Esophagus muscularis mucosa (tissue), 4 donors: ENCODE data around the gene CDHR3. TPM values are rescaled to one million over a fixed set of nuclear protein-coding genes. Genes with fewer than 3 reads are reported as not detected.

Source experiments
- DNase-seq: peaks from one replicate; pipeline ENCODE4 v3.0.0-alpha.2; 2017; ENCODE audit errors: extremely low spot score
- H3K27ac ChIP-seq, 4 donors: fragments of 200-600 bp; sonication (generic); replicated peaks in 1 of 4; 1 replicate in 3 of 4; 2 replicates in 1 of 4; pipeline ENCODE4 v1.5.1; 2016 to 2019; ENCODE audit warnings: mild to moderate bottlenecking in 1 of 4
- H3K27me3 ChIP-seq, 4 donors: fragments of 200-600 bp; sonication (generic); one replicate each; pipeline versions ENCODE4 v1.5.1 to v1.6.0; 2016 to 2019
- H3K36me3 ChIP-seq, 4 donors: fragments of 200-600 bp; sonication (generic); one replicate each; pipeline ENCODE4 v1.5.1; 2016 to 2019
- H3K4me1 ChIP-seq, 4 donors: fragments of 200-600 bp; sonication (generic); one replicate each; pipeline ENCODE4 v1.5.1; 2016 to 2019
- H3K4me3 ChIP-seq, 4 donors: fragments of 200-600 bp; sonication (generic); 1 replicate in 2 of 4; 2 replicates in 2 of 4; pipeline ENCODE4 v1.5.1; 2016 to 2019; ENCODE audit warnings: mild to moderate bottlenecking in 4 of 4, moderate library complexity in 1 of 4
- H3K9me3 ChIP-seq, 4 donors: fragments of 200-600 bp; sonication (generic); 1 replicate in 3 of 4; 2 replicates in 1 of 4; pipeline ENCODE4 v1.5.1; 2016 to 2019
- EP300 ChIP-seq: sonication (generic); formaldehyde crosslinking; IDR thresholded peaks from one replicate; pipeline ENCODE4 v1.6.1; 2017; ENCODE audit warnings: antibody characterized with exemption
- POLR2A ChIP-seq: fragments of 450-650 bp; IDR thresholded peaks from one replicate; pipeline ENCODE4 v1.6.1; 2017; ENCODE audit warnings: antibody characterized with exemption, moderate library complexity, mild to moderate bottlenecking, low read depth
- POLR2AphosphoS5 ChIP-seq, 2 donors: sonication (generic); formaldehyde crosslinking; IDR thresholded peaks; one replicate each; pipeline ENCODE4 v1.6.1; 2017; ENCODE audit warnings: antibody characterized with exemption in 2 of 2
- WGBS: methylation state at CpG from one replicate; pipeline ENCODE4 v1.1.5; 2018; 5-methylcytosine and 5-hydroxymethylcytosine counted together
- intact Hi-C: fragments of 100-400 bp; cut with DNase I; formaldehyde crosslinking; loops from one replicate; pipeline ENCODE4 v1.15.1; 2023
- total RNA-seq, 4 donors: library from RNA; depleted of rRNA; stranded (reverse); fragments of >200 nt; gene quantifications; one replicate each; pipeline versions ENCODE4 v1.1.0 to v1.2.1, GENCODE V29; 2016
- TF ChIP-seq, protein P1 (sequence below), 3 experiments: fragments of 200-600 bp in 2 of 3; fragments of 450-650 bp in 1 of 3; sonication (generic) in 2 of 3; IDR thresholded peaks; one replicate each; pipeline ENCODE4 v1.5.1; 2017 to 2019; ENCODE audit warnings: antibody characterized with exemption in 3 of 3, mild to moderate bottlenecking in 2 of 3, moderate library complexity in 1 of 3

Gene CDHR3
- total RNA-seq, 4 donors from 2014 or later, result 7.8 to 41.1 (median 21.2) TPM

DNA sequence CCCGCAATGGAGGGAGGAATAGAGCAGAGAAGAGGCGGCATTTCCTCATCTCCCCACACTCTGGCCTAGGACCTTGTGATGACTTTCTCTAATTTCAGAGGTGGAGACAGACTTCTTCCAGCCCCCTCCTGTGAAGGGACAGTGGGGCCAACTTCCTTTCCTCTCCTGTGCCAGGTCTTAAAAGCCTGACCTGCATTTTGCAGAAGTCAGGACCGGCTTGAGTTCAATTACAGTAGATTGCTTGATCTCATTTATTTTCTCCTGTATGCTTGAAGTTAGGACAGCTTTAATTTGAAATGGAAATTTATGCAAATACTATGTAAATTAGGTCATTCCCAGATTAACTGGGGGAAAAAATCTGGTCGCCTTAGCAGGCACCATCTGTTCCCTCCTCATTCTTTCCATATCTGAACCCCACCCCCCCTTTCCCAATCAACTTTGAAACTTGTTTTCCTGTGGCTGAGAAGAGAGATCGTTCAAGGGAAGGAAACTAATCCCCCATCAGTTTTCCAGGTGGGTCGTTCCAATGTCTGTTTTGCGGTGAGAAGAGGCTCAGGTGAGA, 92.0 kb downstream of the CDHR3 start:
- TF ChIP-seq POLR2A, result no peak
- no peak for TF ChIP-seq POLR2AphosphoS5 (IDR thresholded peaks at IDR 0.05)
- TF ChIP-seq EP300, result no peak
- TF ChIP-seq, protein P1, sequence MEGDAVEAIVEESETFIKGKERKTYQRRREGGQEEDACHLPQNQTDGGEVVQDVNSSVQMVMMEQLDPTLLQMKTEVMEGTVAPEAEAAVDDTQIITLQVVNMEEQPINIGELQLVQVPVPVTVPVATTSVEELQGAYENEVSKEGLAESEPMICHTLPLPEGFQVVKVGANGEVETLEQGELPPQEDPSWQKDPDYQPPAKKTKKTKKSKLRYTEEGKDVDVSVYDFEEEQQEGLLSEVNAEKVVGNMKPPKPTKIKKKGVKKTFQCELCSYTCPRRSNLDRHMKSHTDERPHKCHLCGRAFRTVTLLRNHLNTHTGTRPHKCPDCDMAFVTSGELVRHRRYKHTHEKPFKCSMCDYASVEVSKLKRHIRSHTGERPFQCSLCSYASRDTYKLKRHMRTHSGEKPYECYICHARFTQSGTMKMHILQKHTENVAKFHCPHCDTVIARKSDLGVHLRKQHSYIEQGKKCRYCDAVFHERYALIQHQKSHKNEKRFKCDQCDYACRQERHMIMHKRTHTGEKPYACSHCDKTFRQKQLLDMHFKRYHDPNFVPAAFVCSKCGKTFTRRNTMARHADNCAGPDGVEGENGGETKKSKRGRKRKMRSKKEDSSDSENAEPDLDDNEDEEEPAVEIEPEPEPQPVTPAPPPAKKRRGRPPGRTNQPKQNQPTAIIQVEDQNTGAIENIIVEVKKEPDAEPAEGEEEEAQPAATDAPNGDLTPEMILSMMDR (IDR thresholded peaks at IDR 0.05), result no peak
- H3K9me3 ChIP-seq, result no peaks in the 10 kb centered on the region
- intact Hi-C loops, result no loop called here
- H3K27me3 ChIP-seq, result no peaks in the 10 kb centered on the region
- no peak for DNase-seq
- H3K36me3 ChIP-seq, result no peaks in the 10 kb centered on the region
- H3K4me3 ChIP-seq, result no peak overlapping the region
- H3K27ac ChIP-seq, result no peak overlapping the region
- WGBS, result 76% methylated on average over 7 of the region's 7 CpGs
- peaks cover 9 to 39% (median 35%) of the 10 kb centered on the region in 4 donors for H3K4me1 ChIP-seq

DNA sequence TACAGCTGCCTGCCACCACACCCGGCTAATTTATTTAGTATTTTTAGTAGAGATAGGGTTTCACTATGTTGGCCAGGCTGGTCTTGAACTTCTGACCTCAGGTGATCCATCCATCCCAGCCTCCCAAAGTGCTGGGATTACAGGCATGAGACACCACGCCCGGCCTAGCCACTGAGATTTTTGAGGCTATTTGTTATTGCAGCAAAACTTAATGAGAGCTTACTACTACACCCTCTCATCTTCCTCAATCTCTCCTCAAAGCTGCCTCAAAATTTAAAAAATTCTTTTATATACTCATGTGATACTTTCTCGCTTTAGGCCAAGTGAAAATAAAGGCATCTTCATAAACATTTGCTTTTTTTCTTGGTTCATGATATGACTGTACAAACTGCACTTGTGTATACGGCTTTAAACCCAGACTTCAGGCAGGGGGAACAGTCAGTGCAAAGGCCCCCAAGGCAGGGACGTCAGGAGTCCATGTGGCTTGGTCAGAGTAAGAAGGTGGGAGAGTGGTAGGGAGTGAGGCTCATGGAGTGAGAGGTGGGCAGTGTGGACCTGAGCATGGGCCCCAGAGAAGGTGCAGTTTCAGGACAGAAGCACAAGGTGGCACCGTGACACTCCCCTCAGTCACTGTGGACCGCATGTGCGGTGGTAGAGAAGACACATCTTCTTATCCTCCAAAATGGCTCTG, 93.6 kb downstream of the CDHR3 start:
- 52% methylated on average over 9 of the region's 9 CpGs for WGBS

DNA sequence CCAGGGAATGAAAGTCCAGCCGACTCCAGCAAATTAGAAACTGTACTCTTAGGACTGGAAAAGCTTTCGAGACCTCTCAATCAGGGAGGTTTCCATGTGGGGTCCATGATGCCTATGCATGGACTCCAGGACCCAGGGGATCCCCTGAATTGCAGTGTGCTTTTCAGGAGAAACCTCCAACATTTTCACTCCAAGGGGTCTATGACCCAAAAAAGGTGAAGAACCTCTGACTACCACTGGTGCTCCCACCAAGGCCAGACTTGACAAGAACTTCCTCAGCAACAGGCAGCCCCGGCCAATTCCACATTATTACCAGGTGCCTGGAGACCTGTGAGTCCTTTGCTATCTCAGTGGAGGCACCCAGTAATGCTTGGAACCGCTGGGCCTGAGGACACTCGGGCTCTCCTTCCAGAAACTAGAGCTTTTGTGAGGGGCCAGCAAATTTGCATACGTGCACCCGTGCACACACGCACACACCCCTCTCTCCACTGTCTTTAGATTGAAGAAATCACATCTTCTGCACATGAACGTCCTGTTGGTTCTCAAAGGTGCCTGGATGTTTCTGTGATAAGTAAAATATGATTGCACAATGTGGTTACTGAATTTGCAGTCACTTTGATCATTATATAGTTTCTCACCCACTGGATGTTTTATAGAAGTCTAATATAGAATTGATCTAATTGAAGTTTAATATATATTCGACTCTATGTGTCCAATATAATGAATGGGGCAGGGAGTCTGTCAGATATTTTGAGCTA, 94.3 kb downstream of the CDHR3 start:
- Histone ChIP-seq H3K9me3 (no peaks in the 10 kb centered on the region), H3K27me3 (no peaks in the 10 kb centered on the region), H3K4me3 (no peak overlapping the region), H3K27ac (peak overlapping the region in 1 of 4 donors; percentile 49), H3K4me1 (peaks cover 4 to 29% (median 24%) of the 10 kb centered on the region in 4 donors), H3K36me3 (no peaks in the 10 kb centered on the region)
- 72% methylated on average over 9 of the region's 10 CpGs for WGBS
- TF ChIP-seq POLR2A (no peak), EP300 (no peak), POLR2AphosphoS5 (IDR thresholded peaks at IDR 0.05) (no peak)
- TF ChIP-seq, protein P1 (IDR thresholded peaks at IDR 0.05), result no peak
- DNase-seq, result no peak
- intact Hi-C loops, result loop anchor here (1.0 kb wide), 1 partner anchor 96 kb away; no protein-coding TSS in a partner anchor

More for the DNA sequence above, 93.6 kb downstream of the CDHR3 start:
- H3K27me3 ChIP-seq, result no peaks in the 10 kb centered on the region
- no peak overlapping the region for H3K27ac ChIP-seq
- no peaks in the 10 kb centered on the region for H3K9me3 ChIP-seq
- intact Hi-C loops, result loop anchor here (1.0 kb wide), 1 partner anchor 97 kb away; no protein-coding TSS in a partner anchor
- DNase-seq, result no peak
- TF ChIP-seq POLR2AphosphoS5 (IDR thresholded peaks at IDR 0.05), result peak in 1 of 2 donors; percentile 30
- TF ChIP-seq POLR2A, result no peak
- TF ChIP-seq, protein P1 (IDR thresholded peaks at IDR 0.05), result peak; percentile 90 to 92 (median 90)
- TF ChIP-seq EP300, result no peak
- H3K36me3 ChIP-seq, result no peaks in the 10 kb centered on the region
- peaks cover 4 to 29% (median 24%) of the 10 kb centered on the region in 4 donors for H3K4me1 ChIP-seq
- no peak overlapping the region for H3K4me3 ChIP-seq

DNA sequence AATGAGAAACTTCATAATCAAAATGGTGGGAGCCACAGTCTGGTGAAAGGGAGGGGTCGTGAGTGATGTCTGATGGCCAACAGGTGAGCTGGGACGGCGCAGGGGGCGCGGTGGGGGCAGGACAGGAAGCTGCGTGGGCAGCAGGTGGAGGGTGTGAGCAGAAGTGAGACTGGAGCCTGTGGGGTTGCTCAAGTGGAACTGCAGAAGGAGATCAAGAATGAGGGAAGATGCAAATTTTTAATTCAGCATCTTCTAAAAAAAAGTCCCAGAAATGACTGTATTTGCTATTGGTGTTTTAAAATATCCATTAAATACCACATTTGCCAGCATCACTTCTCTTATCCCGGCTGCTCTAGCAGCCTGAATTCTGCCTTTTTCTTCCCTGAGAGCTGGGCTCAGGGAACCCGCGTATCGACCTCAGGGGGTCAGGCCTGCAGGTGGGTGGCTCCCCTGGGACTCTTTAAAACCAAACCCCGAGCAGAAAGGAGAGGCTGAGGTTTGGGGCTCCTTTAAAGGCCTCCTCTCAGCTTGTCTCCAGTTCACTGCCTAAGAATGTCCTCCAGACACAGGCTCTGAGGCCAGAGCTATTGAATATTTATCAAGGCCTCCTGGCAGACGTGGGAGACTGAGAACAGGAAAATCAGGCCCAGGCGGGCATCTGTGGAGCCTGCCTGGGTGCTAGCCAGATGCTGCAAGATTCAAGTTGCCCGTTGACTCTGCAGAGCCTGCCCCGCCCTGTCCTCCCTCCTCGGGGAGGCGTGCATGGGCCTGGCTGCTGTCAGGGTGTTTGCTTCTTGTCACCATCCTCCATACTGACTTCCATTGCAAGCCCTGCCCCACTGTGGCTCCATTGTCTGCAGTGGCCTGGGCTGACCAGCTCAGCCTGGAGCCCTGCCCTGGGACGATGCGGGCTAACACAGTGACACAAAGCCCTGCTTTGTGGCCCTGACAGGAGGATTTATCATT, 95.2 kb downstream of the CDHR3 start:
- Histone ChIP-seq H3K4me1 (peaks cover 4 to 32% (median 25%) of the 10 kb centered on the region in 4 donors), H3K36me3 (no peaks in the 10 kb centered on the region), H3K27ac (peak overlapping the region; percentile 5 to 49 (median 32)), H3K9me3 (no peaks in the 10 kb centered on the region), H3K4me3 (no peak overlapping the region), H3K27me3 (no peaks in the 10 kb centered on the region)
- 77% methylated on average over 15 of the region's 19 CpGs for WGBS
- TF ChIP-seq POLR2AphosphoS5 (IDR thresholded peaks at IDR 0.05) (no peak), EP300 (no peak), POLR2A (no peak)
- TF ChIP-seq, protein P1 (IDR thresholded peaks at IDR 0.05), result no peak
- intact Hi-C loops, result loop anchor here (1.0 kb wide), 1 partner anchor 95 kb away; no protein-coding TSS in a partner anchor
- no peak for DNase-seq
